Epithelial cell of prostate (primary cell): ENCODE measurements around the gene SKAP1.

Experiments
- DNase-seq: peaks from one replicate; pipeline ENCODE4 v3.0.0-alpha.2; 2011; ENCODE audit warnings: low read depth, low spot score
- H3K27ac ChIP-seq: fragments of 450-650 bp; 2 replicates; pipeline ENCODE4 v1.5.1; 2017; ENCODE audit warnings: mild to moderate bottlenecking

The SKAP1 gene

GRCh38 chr17:48131216-48131824 lies 298.7 kb downstream of the SKAP1 start:
- no peak overlapping the region for H3K27ac ChIP-seq

DNA sequence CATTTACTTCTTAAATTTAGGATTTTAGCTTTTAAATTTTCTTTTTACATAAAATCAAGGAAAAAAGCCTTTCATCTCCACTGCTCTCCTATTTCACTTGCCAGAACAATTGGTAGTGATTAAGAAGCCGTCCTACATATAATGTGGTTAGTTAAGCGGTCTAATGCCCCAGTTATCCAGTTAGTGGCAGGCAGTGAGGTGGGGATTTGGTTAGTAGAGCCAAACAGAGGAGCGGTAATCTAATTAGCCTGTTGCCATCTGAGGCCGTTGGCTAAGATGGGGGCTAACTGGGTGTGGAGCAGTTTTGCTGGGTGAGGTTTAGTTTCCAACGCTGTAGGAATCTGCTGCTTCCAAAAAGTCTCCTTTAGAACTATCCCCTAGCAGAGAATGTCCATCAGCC lies 300.0 kb downstream of the SKAP1 start:
- no peak for DNase-seq
- H3K27ac ChIP-seq = no peak overlapping the region

More at GRCh38 chr17:48131216-48131824, 298.7 kb downstream of the SKAP1 start:
- no peak for DNase-seq

DNA sequence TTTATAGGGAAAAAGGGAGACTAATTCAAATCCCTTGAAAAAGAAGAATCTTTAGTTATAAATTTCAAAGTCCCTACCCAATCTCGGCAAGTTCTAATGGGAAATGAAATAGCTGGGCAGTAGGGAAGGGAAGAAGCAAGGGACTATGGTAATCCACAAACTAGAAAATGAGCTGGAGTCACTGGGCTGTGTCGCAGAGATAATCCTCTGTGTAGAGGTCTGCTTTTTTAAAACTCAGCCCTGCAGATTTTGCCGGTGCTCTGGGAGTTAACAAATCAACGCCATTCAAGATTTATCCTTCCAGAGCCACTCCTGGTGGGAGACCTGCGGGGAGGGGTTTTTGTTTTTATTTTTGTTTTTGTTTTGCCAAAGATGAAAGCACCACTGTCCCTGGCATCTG lies 301.6 kb downstream of the SKAP1 start:
- no peak overlapping the region for H3K27ac ChIP-seq
- DNase-seq = no peak

DNA sequence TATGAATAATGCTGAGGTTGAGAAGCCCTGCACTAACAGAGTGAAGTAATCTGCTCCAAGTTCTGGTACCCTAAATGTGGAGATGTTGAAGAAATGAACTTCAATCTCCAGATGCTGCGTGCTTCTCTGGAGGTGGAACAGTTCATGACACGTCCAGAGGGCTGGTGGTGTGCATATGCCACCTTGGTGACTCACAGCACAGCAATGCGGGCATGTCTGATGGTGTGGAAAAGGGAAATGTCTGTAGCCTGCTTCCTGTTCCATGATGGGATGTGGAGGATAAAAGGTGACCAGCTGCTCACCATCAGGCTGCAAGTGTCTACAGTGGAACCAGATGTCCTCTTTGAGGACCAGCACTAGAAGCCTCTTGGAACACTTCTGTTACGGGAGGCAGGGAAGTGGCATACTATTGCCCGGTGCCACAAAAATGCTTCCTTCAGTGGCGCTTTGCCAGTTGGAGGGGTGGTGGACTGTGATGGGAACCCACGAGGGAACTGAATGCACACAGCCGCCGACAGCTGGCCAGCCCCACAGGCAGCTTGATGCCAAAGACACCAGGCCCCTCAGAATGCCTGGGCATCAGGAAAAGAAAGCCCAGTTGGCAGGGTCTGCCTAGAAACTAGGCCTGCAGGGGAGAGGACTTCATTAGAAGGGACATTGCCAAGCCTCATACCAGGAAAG lies 302.5 kb downstream of the SKAP1 start:
- peak; percentile 26 for DNase-seq
- H3K27ac ChIP-seq = peak overlapping the region; percentile 47

DNA sequence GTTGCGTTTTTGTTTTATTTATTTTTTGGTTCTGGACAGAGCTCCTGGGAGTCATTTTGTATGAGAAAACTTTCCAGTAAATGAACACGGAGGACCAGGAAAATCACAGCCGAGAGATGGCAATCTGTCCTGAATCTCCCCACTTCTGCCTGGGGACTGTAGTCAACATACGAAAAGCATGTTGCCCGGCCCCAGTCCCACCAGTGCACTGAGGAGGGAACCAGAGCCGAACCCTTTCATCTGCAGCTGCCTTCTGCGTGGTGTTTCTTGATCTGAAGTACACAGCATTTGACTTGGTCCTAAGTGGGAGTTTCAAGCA lies 303.5 kb downstream of the SKAP1 start:
- H3K27ac ChIP-seq = peak overlapping the region; percentile 47
- DNase-seq = no peak

DNA sequence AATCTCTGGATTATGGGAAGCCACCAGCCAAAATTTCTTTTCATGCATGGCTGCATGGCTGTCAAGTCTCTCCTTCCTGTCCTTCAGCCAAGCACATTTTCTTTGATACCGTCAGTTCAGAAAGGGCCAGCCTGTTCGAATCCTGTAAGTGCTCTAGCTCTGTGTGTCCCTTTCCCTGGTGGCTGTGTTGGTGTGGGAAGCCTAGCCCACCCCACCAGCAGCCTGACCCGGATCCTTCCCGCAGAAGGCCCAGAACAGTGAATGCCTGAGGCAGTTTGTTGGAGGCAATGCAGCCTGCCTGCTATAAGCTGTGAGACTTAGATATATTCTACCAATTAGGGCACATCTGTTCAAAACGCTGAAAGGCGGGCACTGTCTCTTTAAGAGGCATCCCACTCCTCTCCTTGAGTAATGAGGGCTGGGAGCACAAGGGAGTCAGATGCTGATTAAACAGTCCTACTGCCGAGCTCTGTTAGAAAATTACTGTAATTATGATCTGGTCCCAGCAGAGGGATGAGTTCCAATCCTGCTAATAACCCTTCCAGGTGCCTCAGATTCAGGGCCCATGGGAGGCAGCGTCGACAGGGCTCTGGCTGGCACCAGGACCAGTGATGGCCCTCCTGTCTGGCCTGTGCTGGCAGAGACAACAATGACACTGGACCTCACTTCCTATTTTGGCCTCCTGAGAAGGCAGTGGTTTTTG lies 304.0 kb downstream of the SKAP1 start:
- H3K27ac ChIP-seq = no peak overlapping the region
- DNase-seq = no peak

- no peak overlapping the region for H3K27ac ChIP-seq
- no peak for DNase-seq
Measured at GRCh38 chr17:48123776-48124388, 306.1 kb downstream of the SKAP1 start.

DNA sequence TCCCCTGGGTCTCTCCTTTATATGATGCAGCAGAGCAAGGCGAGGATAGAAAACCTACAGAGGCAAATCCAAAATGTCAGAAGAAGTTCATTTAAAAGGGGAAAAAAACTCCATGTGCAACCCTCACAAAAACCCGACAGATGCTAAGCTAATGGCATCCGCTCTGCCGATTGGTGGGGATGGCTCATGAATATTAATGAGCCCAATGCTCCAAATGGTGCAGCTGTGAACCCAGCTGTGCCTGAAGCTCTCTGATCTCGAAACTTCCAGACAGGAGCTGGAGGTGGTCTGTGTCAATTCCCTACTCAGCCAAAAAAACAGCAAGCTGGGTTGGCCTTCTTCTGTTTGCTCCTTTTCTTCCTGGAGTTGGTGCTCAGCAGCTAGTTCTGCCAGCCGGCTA lies 306.9 kb downstream of the SKAP1 start:
- no peak for DNase-seq

DNA sequence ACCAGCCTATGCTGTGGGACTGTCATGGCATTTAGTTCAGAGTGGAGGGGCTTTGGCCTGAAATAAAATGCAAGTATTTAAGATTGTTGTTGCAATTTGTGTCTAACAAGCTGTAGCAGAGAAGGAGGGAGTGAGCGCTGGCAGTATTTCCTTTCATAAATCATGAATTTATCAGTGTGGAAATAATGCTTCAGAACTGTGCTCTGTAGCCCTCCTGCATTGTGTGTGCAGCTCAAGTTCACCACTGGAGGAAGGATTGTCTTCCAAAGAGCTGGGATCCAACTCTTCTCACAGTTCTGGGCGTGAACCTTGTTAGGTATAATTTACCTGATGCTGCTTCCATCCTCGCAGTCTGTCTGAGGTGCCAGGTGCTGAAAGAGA lies 307.4 kb downstream of the SKAP1 start:
- no peak for DNase-seq
- no peak overlapping the region for H3K27ac ChIP-seq

More for the DNA sequence above, 306.9 kb downstream of the SKAP1 start:
- no peak overlapping the region for H3K27ac ChIP-seq

DNA sequence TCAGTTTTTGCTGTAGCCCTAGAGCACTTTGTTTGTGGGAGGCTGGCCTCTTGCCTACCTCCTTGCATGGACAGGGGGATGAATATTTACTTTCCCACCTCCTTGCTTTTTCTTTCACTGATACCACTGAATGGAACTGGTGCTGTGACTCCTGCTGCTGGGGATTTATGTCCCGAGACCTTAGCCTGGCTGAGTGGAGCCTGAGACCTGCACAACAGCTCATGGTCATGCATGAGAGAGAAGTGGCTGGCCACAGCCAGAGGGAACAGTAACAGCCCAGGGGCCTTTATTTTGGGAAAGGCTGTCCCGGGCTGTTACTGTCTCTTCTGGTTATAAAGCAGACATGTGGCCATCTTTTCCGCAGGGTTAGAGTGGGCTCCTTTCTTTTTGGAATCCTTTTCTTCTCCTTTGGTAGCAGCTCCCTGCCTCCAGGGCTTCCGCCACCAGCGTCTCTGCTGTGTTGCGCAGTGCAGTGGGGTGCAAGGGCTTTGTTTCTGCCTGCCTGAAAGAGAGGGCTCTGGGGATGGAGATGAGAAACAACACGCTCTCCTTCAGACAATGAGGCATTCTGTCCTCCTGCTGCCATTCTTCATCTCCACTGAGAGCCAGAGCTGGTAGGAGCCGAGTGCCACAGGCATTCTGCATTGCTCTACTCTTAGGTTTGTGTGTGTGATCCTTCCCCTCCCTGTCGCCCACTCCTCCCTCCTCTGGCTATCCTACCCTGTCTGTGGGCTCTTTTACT lies 307.9 kb downstream of the SKAP1 start:
- H3K27ac ChIP-seq = no peak overlapping the region
- no peak for DNase-seq

GRCh38 chr17:48113201-48113676 lies 316.8 kb downstream of the SKAP1 start:
- no peak for DNase-seq
- no peak overlapping the region for H3K27ac ChIP-seq

DNA sequence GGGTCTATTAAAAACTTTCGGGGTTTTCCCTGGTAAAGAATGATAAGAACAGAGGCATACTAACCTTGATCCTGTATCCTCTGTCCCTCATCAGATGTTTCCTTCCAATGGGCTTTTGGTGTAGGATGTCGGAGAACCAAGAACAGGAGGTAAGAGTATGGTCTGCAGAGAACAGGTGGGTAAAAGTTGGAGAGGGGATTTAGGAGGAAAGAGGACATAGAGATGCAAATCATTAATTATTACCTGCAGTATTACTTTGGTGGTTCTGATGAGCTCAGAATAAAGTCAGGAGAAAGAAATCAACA lies 318.1 kb downstream of the SKAP1 start:
- H3K27ac ChIP-seq = no peak overlapping the region
- no peak for DNase-seq

DNA sequence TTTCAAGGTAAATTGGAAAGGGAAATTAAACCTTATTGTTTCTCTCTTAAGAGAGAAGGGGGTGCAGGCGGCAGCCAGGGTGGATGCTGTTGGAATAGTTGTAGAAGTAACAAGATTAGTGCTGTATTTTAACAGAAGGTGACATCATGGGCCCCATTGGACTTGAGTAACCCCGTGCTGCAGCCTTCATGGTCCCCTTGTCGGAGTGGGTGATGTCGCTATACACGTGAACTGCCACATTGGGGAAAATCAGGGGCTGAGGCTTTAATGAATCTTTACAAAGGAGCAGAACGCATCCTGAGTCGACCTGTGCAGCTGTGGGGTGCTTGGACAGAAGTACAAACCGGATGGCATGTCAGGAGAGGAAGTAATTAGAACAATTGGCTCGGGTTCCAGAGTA lies 319.3 kb downstream of the SKAP1 start:
- no peak for DNase-seq
- no peak overlapping the region for H3K27ac ChIP-seq

DNA sequence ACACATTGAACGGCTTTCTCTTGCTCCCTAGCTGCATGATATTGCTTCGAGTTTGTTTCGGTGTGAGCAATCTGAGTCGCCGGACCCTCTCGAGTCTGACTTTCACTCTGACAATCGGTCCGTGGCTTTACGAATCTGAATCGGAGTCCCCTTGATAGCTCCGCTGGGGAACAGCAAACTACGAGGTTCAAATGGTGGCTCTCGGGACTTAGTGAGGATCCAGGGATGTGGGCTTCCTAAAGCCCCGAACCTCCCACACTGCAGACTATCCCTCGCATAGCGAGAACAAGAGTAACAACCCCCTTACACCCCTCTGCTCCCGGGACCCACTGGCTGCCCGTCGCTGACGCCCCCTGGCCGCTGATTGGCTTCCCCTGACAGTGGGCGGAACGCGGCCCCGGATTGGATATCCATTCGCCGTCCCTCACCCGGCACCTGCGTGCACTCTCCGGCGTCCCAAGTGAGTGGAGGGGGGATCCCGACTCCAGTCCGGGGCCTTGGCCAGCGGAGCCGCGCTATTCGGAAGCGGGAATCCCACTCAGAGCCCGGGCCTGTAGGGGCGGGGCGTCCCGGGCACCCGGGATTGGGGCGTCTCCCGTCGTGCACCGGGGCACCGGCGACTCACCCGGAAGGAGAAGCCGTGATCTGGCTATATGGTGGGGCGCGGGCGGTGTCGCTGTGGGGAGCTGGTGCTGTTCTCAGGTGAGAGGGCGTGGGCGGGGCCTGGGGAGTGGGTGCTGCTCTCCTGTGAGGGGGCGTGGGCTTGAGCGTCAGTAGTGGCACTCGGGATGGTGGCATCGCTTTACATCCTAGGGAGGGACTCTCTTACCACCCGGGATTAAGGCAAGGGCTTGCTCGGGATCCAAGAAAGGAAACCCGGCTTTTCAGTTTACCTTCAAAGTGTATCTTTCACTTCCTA lies 322.6 kb downstream of the SKAP1 start, which contains the start of gene SNX11:
Gene SNX11 (plus strand): TSS at position 630 of the 919 bp plus-strand sequence. CDS start 4,278 bp downstream, outside the sequence.
- no peak for DNase-seq
- peak within 1 kb of the TSS; percentile 93 for H3K27ac ChIP-seq

GRCh38 chr17:48106802-48107136 lies 323.2 kb downstream of the SKAP1 start:
- no peak for DNase-seq
- H3K27ac ChIP-seq = peak overlapping the region; percentile 93

DNA sequence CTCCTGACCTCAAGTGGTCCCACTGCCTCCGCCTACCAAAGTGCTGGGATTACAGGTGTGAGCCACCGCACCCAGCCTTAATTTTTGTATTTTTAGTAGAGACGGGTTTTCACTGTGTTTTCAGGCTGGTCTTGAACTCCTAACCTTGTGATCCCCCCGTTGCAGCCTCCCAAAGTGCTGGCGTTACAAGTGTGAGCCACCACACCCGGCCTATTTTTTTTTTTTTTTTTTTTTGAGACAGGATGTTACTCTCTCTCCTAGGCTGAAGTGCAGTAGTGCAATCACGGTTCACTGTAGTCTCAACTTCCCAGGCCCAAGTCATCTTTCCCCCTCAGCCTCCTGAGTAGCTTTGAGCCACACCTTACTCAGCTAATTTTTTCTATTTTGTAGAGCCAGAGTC lies 325.6 kb downstream of the SKAP1 start:
- DNase-seq = no peak
- no peak overlapping the region for H3K27ac ChIP-seq

DNA sequence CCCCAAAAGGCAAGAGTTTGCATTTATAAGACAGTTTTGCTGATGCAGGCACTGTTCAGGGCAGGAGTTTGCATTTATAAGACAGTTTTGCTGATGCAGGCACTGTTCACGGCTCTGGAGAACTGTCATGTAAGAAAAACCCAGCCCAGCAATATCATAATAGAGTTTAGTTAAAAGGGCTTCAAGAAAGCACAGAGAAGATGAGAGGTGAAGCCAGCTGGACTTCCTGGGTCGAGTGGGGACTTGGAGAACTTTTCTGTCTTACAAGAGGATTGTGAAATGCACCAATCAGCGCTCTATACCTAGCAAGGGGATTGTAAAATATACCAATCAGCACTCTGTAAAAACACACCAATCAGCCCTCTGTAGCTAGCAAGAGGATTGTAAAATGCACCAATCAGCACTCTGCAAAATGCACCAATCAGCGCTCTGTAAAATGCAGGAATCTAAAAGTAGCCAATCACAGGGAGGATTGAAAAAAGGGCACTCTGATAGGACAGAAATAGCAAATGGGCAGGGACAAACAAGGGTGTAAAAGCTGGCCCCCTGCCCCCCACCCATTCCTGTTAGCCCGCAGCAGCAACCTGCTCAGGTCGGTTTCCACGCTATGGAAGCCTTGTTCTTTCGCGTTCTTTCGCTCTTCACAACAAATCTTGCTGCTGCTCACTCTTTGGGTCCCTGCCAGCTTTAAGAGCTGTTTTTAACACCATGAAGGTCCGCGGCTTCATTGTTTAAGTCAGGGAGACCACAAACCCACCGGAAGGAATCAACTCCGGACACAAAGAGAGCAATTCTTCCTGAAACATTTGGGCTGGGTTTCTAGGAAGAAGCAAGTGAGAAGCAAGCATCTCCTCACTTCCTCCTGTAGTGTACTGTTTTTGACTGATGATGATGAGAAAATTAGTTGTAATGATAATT lies 327.0 kb downstream of the SKAP1 start:
- H3K27ac ChIP-seq = no peak overlapping the region
- DNase-seq = no peak

DNA sequence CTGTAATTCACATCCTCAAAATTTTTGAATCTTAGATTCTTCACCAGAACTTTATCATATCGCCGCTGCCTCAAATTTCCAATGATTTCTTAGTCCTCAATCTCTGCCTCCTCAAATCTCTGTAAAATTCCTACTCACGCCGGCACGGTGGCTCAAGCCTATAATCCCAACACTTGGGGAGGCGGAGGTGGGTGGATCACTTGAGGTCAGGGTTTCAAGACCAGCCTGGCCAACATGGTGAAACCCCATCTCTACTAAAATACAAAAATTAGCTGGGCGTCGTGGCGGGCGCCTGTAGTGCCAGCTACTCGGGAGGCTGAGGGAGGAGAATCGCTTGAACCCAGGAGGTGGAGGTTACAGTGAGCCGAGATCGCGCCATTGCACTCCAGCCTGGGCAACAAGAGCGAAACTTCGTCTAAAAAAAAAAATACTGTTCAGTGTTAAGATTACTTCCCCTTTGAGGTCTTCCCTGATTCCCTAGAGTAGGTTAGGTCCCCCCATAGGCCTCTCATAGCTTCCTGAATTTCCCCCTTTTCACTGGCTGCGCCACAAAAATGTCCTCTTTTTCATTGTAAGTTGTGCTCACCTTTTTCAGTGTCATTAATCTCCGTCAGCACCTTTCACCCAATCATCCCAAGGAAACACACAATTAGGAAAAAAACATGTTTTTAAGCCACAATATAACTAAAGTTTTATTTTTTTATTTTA lies 327.8 kb downstream of the SKAP1 start:
- no peak for DNase-seq
- peak overlapping the region; percentile 86 for H3K27ac ChIP-seq
